Transverse colon (tissue), 4 donors: ENCODE measurements around the gene SREBF1. TPM values are rescaled to one million over a fixed set of nuclear protein-coding genes. Genes with fewer than 3 reads are reported as not detected.

Experiments
- DNase-seq: peaks from one replicate; pipeline ENCODE4 v3.0.0-alpha.2; 2019
- H3K27ac ChIP-seq, 4 donors: fragments of 200-600 bp; sonication (generic); 2 replicates each; pipeline ENCODE4 v1.5.1; 2016 to 2018; ENCODE audit warnings: inconsistent platforms in 4 of 4
- H3K27me3 ChIP-seq: fragments of 200-600 bp; sonication (generic); 2 replicates; pipeline ENCODE4 v1.5.1; 2017; ENCODE audit warnings: inconsistent platforms
- H3K36me3 ChIP-seq, 4 donors: fragments of 200-600 bp; sonication (generic); 2 replicates each; pipeline ENCODE4 v1.5.1; 2017 to 2019; ENCODE audit warnings: inconsistent platforms in 4 of 4
- H3K4me1 ChIP-seq, 4 donors: fragments of 200-600 bp; sonication (generic); 2 replicates each; pipeline ENCODE4 v1.5.1; 2017 to 2020; ENCODE audit warnings: inconsistent platforms in 4 of 4
- H3K4me3 ChIP-seq, 4 donors: fragments of 200-600 bp; sonication (generic); 1 replicate in 1 of 4; 2 replicates in 3 of 4; pipeline versions ENCODE4 v1.5.1 to v1.6.1; 2017 to 2019; ENCODE audit warnings: inconsistent platforms in 4 of 4
- H3K9me3 ChIP-seq, 2 donors: fragments of 200-600 bp; sonication (generic); 2 replicates each; pipeline ENCODE4 v1.5.1; 2017 to 2019; ENCODE audit warnings: inconsistent platforms in 2 of 2
- CTCF ChIP-seq, 5 experiments: fragments of 200-600 bp in 3 of 5; fragments of 450-650 bp in 2 of 5; sonication (generic) in 3 of 5; IDR thresholded peaks; 1 replicate in 2 of 5; 2 replicates in 3 of 5; pipeline ENCODE4 v1.5.1; 2016 to 2017; ENCODE audit warnings: antibody characterized with exemption in 5 of 5, inconsistent platforms in 3 of 5, mild to moderate bottlenecking in 2 of 5, moderate library complexity in 1 of 5
- EP300 ChIP-seq: sonication (generic); formaldehyde crosslinking; IDR thresholded peaks from one replicate; pipeline ENCODE4 v1.6.1; 2017; ENCODE audit warnings: antibody characterized with exemption, low read depth
- POLR2A ChIP-seq: fragments of 450-650 bp; IDR thresholded peaks from one replicate; pipeline ENCODE4 v1.6.1; 2016; ENCODE audit warnings: antibody characterized with exemption, mild to moderate bottlenecking, moderate library complexity
- POLR2AphosphoS5 ChIP-seq, 3 donors: sonication (generic); formaldehyde crosslinking; IDR thresholded peaks; one replicate each; pipeline ENCODE4 v1.6.1; 2016; ENCODE audit warnings: antibody characterized with exemption in 3 of 3
- WGBS, 2 donors: methylation state at CpG; one replicate each; pipeline ENCODE4 v1.1.5; 2018; ENCODE audit warnings: low coverage in 1 of 2; 5-methylcytosine and 5-hydroxymethylcytosine counted together
- in situ Hi-C, 4 donors: fragments of 200-750 bp; cut with MboI; loops; one replicate each; pipeline versions ENCODE4 v1.15.0 to v1.15.1; 2017; ENCODE audit warnings: low sequenced_read_pairs in 3 of 4, low pct_ligation_motif_present in 1 of 4, low pct_unique_long_range_greater_than_20kb in 1 of 4
- intact Hi-C: fragments of 100-400 bp; cut with DNase I; formaldehyde crosslinking; loops from one replicate; pipeline ENCODE4 v1.15.1; 2023; ENCODE audit warnings: low total_unique reads
- total RNA-seq, 4 donors: library from RNA; depleted of rRNA; stranded (reverse); fragments of >200 nt; gene quantifications; one replicate each; pipeline ENCODE4 v1.1.0, GENCODE V29; 2016

The SREBF1 gene
- total RNA-seq, 4 donors from 2014 or later = 45.7 to 206 (median 148) TPM

GRCh38 chr17:17769869-17770631 is 66.7 kb downstream of the SREBF1 start:
- Histone ChIP-seq H3K36me3 (no peaks in the 10 kb centered on the region), H3K27ac (peak overlapping the region; percentile 63 to 89 (median 76)), H3K4me3 (no peak overlapping the region), H3K27me3 (no peaks in the 10 kb centered on the region), H3K9me3 (no peaks in the 10 kb centered on the region), H3K4me1 (peaks cover 21 to 60% (median 40%) of the 10 kb centered on the region in 4 donors)
- DNase-seq = no peak
- intact Hi-C loops = no loop called here
- in situ Hi-C loops = loop anchor here in 1 of 4 donors (10.0 kb wide), 1 partner anchor 95 kb away; no protein-coding TSS in a partner anchor
- WGBS, 2 donors = 55 to 66% methylated on average over 12 to 25 of the region's 25 CpGs
- TF ChIP-seq EP300 (no peak), POLR2A (no peak), CTCF (IDR thresholded peaks at IDR 0.05) (no peak), POLR2AphosphoS5 (IDR thresholded peaks at IDR 0.05) (no peak)

- H3K36me3 ChIP-seq = no peaks in the 10 kb centered on the region
- in situ Hi-C loops = no loop called here
- intact Hi-C loops = no loop called here
- no peaks in the 10 kb centered on the region for H3K9me3 ChIP-seq
- no peak for DNase-seq
- peak overlapping the region; percentile 63 to 89 (median 76) for H3K27ac ChIP-seq
- TF ChIP-seq POLR2AphosphoS5 (IDR thresholded peaks at IDR 0.05) = no peak
- no peak for TF ChIP-seq EP300
- no peak for TF ChIP-seq POLR2A
- no peak for TF ChIP-seq CTCF (IDR thresholded peaks at IDR 0.05)
- H3K4me3 ChIP-seq = no peak overlapping the region
- H3K4me1 ChIP-seq = peaks cover 8 to 47% (median 28%) of the 10 kb centered on the region in 4 donors
- no peaks in the 10 kb centered on the region for H3K27me3 ChIP-seq
- 81% methylated on average over 14 of the region's 14 CpGs; no CpG with 5 or more reads in 1 of the 2 donors for WGBS, 2 donors
Measured at GRCh38 chr17:17768424-17769088, 68.2 kb downstream of the SREBF1 start.

- no peaks in the 10 kb centered on the region for H3K36me3 ChIP-seq
- H3K4me3 ChIP-seq = no peak overlapping the region
- in situ Hi-C loops = no loop called here
- DNase-seq = no peak
- H3K27ac ChIP-seq = no peak overlapping the region
- 92% methylated on average over 6 of the region's 6 CpGs; no CpG with 5 or more reads in 1 of the 2 donors for WGBS, 2 donors
- TF ChIP-seq EP300 (no peak), POLR2A (no peak), POLR2AphosphoS5 (IDR thresholded peaks at IDR 0.05) (no peak), CTCF (IDR thresholded peaks at IDR 0.05) (no peak)
- intact Hi-C loops = no loop called here
- no peaks in the 10 kb centered on the region for H3K9me3 ChIP-seq
- no peaks in the 10 kb centered on the region for H3K27me3 ChIP-seq
- H3K4me1 ChIP-seq = peaks cover 8 to 47% (median 28%) of the 10 kb centered on the region in 4 donors
Measured at GRCh38 chr17:17767887-17768418, 68.8 kb downstream of the SREBF1 start.

GRCh38 chr17:17767154-17767869 is 69.5 kb downstream of the SREBF1 start:
- no peak overlapping the region for H3K4me3 ChIP-seq
- no peaks in the 10 kb centered on the region for H3K9me3 ChIP-seq
- peak overlapping the region in 3 of 4 donors; percentile 18 to 31 (median 26) for H3K27ac ChIP-seq
- peaks cover 8 to 47% (median 28%) of the 10 kb centered on the region in 4 donors for H3K4me1 ChIP-seq
- H3K36me3 ChIP-seq = no peaks in the 10 kb centered on the region
- intact Hi-C loops (no loop called here), in situ Hi-C loops (no loop called here)
- H3K27me3 ChIP-seq = no peaks in the 10 kb centered on the region
- 75 to 88% methylated on average over 3 to 7 of the region's 7 CpGs for whole genome bisulfite sequencing, 2 donors
- no peak for DNase-seq
- TF ChIP-seq EP300 (no peak), POLR2A (no peak)
